SJSA1 (cell line): ENCODE results near the gene FAM98C. TPM values are rescaled to one million over a fixed set of nuclear protein-coding genes. Genes with fewer than 3 reads are reported as not detected.
"Not testable (repeated sequence)": the region's sequence is repeated elsewhere in the genome, so short reads cannot be mapped to it uniquely, and the experiment has no call there.

Experiments
- DNase-seq, 2 experiments: peaks; one replicate each; pipeline ENCODE4 v3.0.0-alpha.2; 2015 to 2020; ENCODE audit warnings: low spot score in 2 of 2, low read depth in 1 of 2
- H3K27ac ChIP-seq: fragments of 250-450 bp; sonication (Bioruptor Pico); 2 replicates; pipeline ENCODE4 v1.5.1; 2020; ENCODE audit warnings: mild to moderate bottlenecking, moderate library complexity
- H3K27me3 ChIP-seq: fragments of 250-450 bp; sonication (Bioruptor Pico); replicated peaks from 2 replicates; pipeline ENCODE4 v1.5.1; 2020; ENCODE audit warnings: mild to moderate bottlenecking, moderate library complexity
- H3K36me3 ChIP-seq: fragments of 250-450 bp; sonication (Bioruptor Pico); 2 replicates; pipeline ENCODE4 v1.5.1; 2020; ENCODE audit warnings: mild to moderate bottlenecking
- H3K4me1 ChIP-seq: fragments of 250-450 bp; sonication (Bioruptor Pico); replicated peaks from 2 replicates; pipeline ENCODE4 v1.6.1; 2021; ENCODE audit warnings: mild to moderate bottlenecking
- H3K4me3 ChIP-seq: fragments of 250-450 bp; sonication (Bioruptor Pico); 2 replicates; pipeline ENCODE4 v1.5.1; 2020; ENCODE audit warnings: mild to moderate bottlenecking
- H3K9me3 ChIP-seq: fragments of 250-450 bp; sonication (Bioruptor Pico); replicated peaks from 2 replicates; pipeline ENCODE4 v1.5.1; 2020; ENCODE audit warnings: mild to moderate bottlenecking
- total RNA-seq: library from RNA; depleted of rRNA; stranded (reverse); fragments of >200 nt; shearing (Covaris generic); gene quantifications from 2 replicates; pipeline ENCODE4 v1.2.3, GENCODE V29; 2014

FAM98C gene
- total RNA-seq, 1 experiment from 2014 or later, result 22.9 TPM

- no peak overlapping the region for H3K4me3 ChIP-seq
- H3K27ac ChIP-seq, result no peak overlapping the region
- DNase-seq, result no peak
- peaks cover 7% of the 10 kb centered on the region for H3K4me1 ChIP-seq
- H3K36me3 ChIP-seq, result peaks cover 26% of the 10 kb centered on the region
- no peaks in the 10 kb centered on the region for H3K9me3 ChIP-seq
- H3K27me3 ChIP-seq, result no peaks in the 10 kb centered on the region
Measured at GRCh38 chr19:38394488-38394887, 8.4 kb upstream of the FAM98C start.

- peaks cover 26% of the 10 kb centered on the region for H3K36me3 ChIP-seq
- no peak for DNase-seq
- H3K4me1 ChIP-seq, result peaks cover 3% of the 10 kb centered on the region; the same call in 1 of the 2 replicates
- H3K4me3 ChIP-seq, result no peak overlapping the region
- H3K9me3 ChIP-seq, result no peaks in the 10 kb centered on the region
- H3K27me3 ChIP-seq, result no peaks in the 10 kb centered on the region
- no peak overlapping the region for H3K27ac ChIP-seq
Measured at GRCh38 chr19:38395381-38396114, 7.3 kb upstream of the FAM98C start.

GRCh38 chr19:38399081-38399480, 3.8 kb upstream of the FAM98C start:
- H3K4me1 ChIP-seq, result 0 out of 2 replicates have a peak, but pooled peaks cover 3% of the 10 kb centered on the region
- H3K36me3 ChIP-seq, result peaks cover 16% of the 10 kb centered on the region
- DNase-seq, result no peak
- no peaks in the 10 kb centered on the region for H3K9me3 ChIP-seq
- no peak overlapping the region for H3K27ac ChIP-seq
- H3K27me3 ChIP-seq, result no peaks in the 10 kb centered on the region
- H3K4me3 ChIP-seq, result no peak overlapping the region

GRCh38 chr19:38399537-38399936, 3.4 kb upstream of the FAM98C start:
- H3K4me1 ChIP-seq, result 0 out of 2 replicates have a peak, but pooled peaks cover 3% of the 10 kb centered on the region
- peaks cover 12% of the 10 kb centered on the region for H3K36me3 ChIP-seq
- H3K27me3 ChIP-seq, result no peaks in the 10 kb centered on the region

GRCh38 chr19:38400361-38400760, 2.5 kb upstream of the FAM98C start:
- H3K4me3 ChIP-seq, result no peak overlapping the region
- H3K27ac ChIP-seq, result no peak overlapping the region
- H3K9me3 ChIP-seq, result no peaks in the 10 kb centered on the region
- H3K4me1 ChIP-seq, result 0 out of 2 replicates have a peak, but pooled peaks cover 3% of the 10 kb centered on the region
- H3K27me3 ChIP-seq, result no peaks in the 10 kb centered on the region
- peaks cover 9% of the 10 kb centered on the region; the same call in 1 of the 2 replicates for H3K36me3 ChIP-seq
- DNase-seq, result no peak

More at GRCh38 chr19:38399537-38399936, 3.4 kb upstream of the FAM98C start:
- DNase-seq, result no peak
- H3K4me3 ChIP-seq, result no peak overlapping the region
- no peak overlapping the region for H3K27ac ChIP-seq
- H3K9me3 ChIP-seq, result no peaks in the 10 kb centered on the region

GRCh38 chr19:38401148-38401547, 1.7 kb upstream of the FAM98C start:
- Histone ChIP-seq H3K36me3 (peaks cover 7% of the 10 kb centered on the region; the same call in 1 of the 2 replicates), H3K4me3 (no peak overlapping the region), H3K4me1 (0 out of 2 replicates have a peak, but pooled peaks cover 3% of the 10 kb centered on the region), H3K27me3 (no peaks in the 10 kb centered on the region), H3K9me3 (no peaks in the 10 kb centered on the region), H3K27ac (no peak overlapping the region)
- no peak for DNase-seq

GRCh38 chr19:38402623-38402966, 298 bp upstream of the FAM98C start:
- Histone ChIP-seq H3K27me3 (no peaks in the 10 kb centered on the region), H3K4me3 (peak overlapping the region; percentile 86), H3K9me3 (no peaks in the 10 kb centered on the region), H3K36me3 (peaks cover 6% of the 10 kb centered on the region; the same call in 1 of the 2 replicates), H3K4me1 (0 out of 2 replicates have a peak, but pooled peaks cover 3% of the 10 kb centered on the region), H3K27ac (no peak overlapping the region)
- DNase-seq, result no peak

- H3K27ac ChIP-seq, result no peak overlapping the region
- no peaks in the 10 kb centered on the region for H3K27me3 ChIP-seq
- peaks cover 6% of the 10 kb centered on the region; the same call in 1 of the 2 replicates for H3K36me3 ChIP-seq
- no peak overlapping the region for H3K4me3 ChIP-seq
- no peaks in the 10 kb centered on the region for H3K9me3 ChIP-seq
- H3K4me1 ChIP-seq, result 0 out of 2 replicates have a peak, but pooled peaks cover 3% of the 10 kb centered on the region
- DNase-seq, result no peak
Measured at GRCh38 chr19:38404858-38405257, 2.0 kb downstream of the FAM98C start.

- Histone ChIP-seq H3K9me3 (no peaks in the 10 kb centered on the region), H3K36me3 (peaks cover 6% of the 10 kb centered on the region; the same call in 1 of the 2 replicates), H3K4me1 (0 out of 2 replicates have a peak, but pooled peaks cover 3% of the 10 kb centered on the region), H3K4me3 (no peak overlapping the region), H3K27me3 (no peaks in the 10 kb centered on the region), H3K27ac (no peak overlapping the region)
- no peak for DNase-seq
Measured at GRCh38 chr19:38405276-38405675, 2.4 kb downstream of the FAM98C start.

GRCh38 chr19:38409631-38410133, 6.8 kb downstream of the FAM98C start:
- Histone ChIP-seq H3K36me3 (0 out of 2 replicates have a peak, but pooled peaks cover 2% of the 10 kb centered on the region), H3K4me3 (no peak overlapping the region), H3K27ac (no peak overlapping the region), H3K4me1 (no peaks in the 10 kb centered on the region), H3K27me3 (0 out of 2 replicates have a peak, but pooled peaks cover 3% of the 10 kb centered on the region), H3K9me3 (no peaks in the 10 kb centered on the region)
- DNase-seq, result no peak

- DNase-seq, H3K9me3 ChIP-seq, H3K27ac ChIP-seq, H3K4me1 ChIP-seq, H3K4me3 ChIP-seq, H3K27me3 ChIP-seq, H3K36me3 ChIP-seq: not testable (repeated sequence)
Measured at GRCh38 chr19:38410407-38410806, 7.5 kb downstream of the FAM98C start.

- Histone ChIP-seq H3K4me1 (no peaks in the 10 kb centered on the region), H3K4me3 (no peak overlapping the region), H3K9me3 (no peaks in the 10 kb centered on the region), H3K27ac (no peak overlapping the region), H3K27me3 (0 out of 2 replicates have a peak, but pooled peaks cover 3% of the 10 kb centered on the region), H3K36me3 (no peaks in the 10 kb centered on the region)
- no peak for DNase-seq
Measured at GRCh38 chr19:38411041-38411712, 8.3 kb downstream of the FAM98C start.

GRCh38 chr19:38411898-38412297, 9.0 kb downstream of the FAM98C start:
- DNase-seq, H3K4me1 ChIP-seq, H3K27ac ChIP-seq, H3K36me3 ChIP-seq, H3K4me3 ChIP-seq, H3K27me3 ChIP-seq, H3K9me3 ChIP-seq: not testable (repeated sequence)

GRCh38 chr19:38412491-38412890, 9.6 kb downstream of the FAM98C start:
- Histone ChIP-seq H3K9me3 (no peaks in the 10 kb centered on the region), H3K36me3 (no peaks in the 10 kb centered on the region), H3K27ac (no peak overlapping the region), H3K4me3 (no peak overlapping the region), H3K4me1 (no peaks in the 10 kb centered on the region), H3K27me3 (peaks cover 5% of the 10 kb centered on the region; the same call in 1 of the 2 replicates)
- no peak for DNase-seq
